ENCODE measurements around the gene DVL3. TPM values are rescaled to one million over a fixed set of nuclear protein-coding genes. Genes with fewer than 3 reads are reported as not detected.
A peak's percentile ranks its signal among the peaks of the same experiment; 100 is the strongest.

Gene DVL3
- total RNA-seq, 2 donors from 2014 or later, result 50.5 to 102 TPM

DNA sequence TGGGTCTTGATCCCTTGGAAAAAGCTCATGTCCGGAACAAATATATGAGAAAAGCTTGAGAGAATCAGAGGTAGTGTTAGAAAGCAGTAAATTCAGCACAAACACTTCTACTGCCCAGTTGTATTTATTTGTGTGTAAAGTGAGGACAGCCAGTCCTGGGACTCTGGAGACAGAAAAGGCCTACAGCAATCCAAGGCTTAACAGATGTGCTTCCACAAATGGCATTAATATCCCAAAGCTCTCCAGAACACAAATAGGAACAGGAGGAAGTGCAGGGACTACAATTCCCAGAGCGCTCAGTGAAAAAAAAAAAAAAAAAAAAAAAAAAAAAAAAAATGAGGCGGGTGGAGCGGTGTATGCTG lies 19.1 kb downstream of the DVL3 start:
- Histone ChIP-seq H3K9me3 (no peaks in the 10 kb centered on the region), H3K4me1 (ENCODE audit: control insufficient read depth in 1 of 2, low read depth in 2 of 2) (peaks cover 24 to 30% of the 10 kb centered on the region in 2 donors), H3K36me3 (peaks cover 49% of the 10 kb centered on the region), H3K27ac (peak overlapping the region in 1 of 2 donors; percentile 92), H3K27me3 (replicated peaks; ENCODE audit: insufficient read depth) (no peaks in the 10 kb centered on the region), H3K4me3 (no peak overlapping the region)
- ATAC-seq (ENCODE audit: insufficient number of reproducible peaks, low FRiP score, low read depth) (no peak), DNase-seq (ENCODE audit: low spot score) (no peak)
- no peak for TF ChIP-seq CTCF (IDR thresholded peaks at IDR 0.05)

GRCh38 chr3:184174646-184175492 lies 19.7 kb downstream of the DVL3 start, which contains the start of gene AP2M1:
Gene AP2M1, plus strand, starts transcription at chr3:184174855. Its CDS starts 2,139 bp downstream, at chr3:184176994.
- ATAC-seq (ENCODE audit: insufficient number of reproducible peaks, low FRiP score, low read depth), result peak; percentile 87
- Histone ChIP-seq H3K27ac (peak within 1 kb of the TSS; percentile 74 to 92), H3K4me1 (ENCODE audit: control insufficient read depth in 1 of 2, low read depth in 2 of 2) (peaks cover 24 to 30% of the 10 kb centered on the region in 2 donors), H3K27me3 (replicated peaks; ENCODE audit: insufficient read depth) (no peaks in the 10 kb centered on the region), H3K36me3 (peaks cover 51% of the 10 kb centered on the region), H3K9me3 (no peaks in the 10 kb centered on the region), H3K4me3 (peak within 1 kb of the TSS; percentile 98)
- DNase-seq (ENCODE audit: low spot score), result peak; percentile 97
- no peak for TF ChIP-seq CTCF (IDR thresholded peaks at IDR 0.05)

- H3K4me3 ChIP-seq, result peak overlapping the region; percentile 98
- ATAC-seq (ENCODE audit: insufficient number of reproducible peaks, low FRiP score, low read depth) (no peak), DNase-seq (ENCODE audit: low spot score) (no peak)
- H3K4me1 ChIP-seq (ENCODE audit: control insufficient read depth in 1 of 2, low read depth in 2 of 2), result peaks cover 24 to 30% of the 10 kb centered on the region in 2 donors
- no peak for TF ChIP-seq CTCF (IDR thresholded peaks at IDR 0.05)
- H3K27me3 ChIP-seq (replicated peaks; ENCODE audit: insufficient read depth), result no peaks in the 10 kb centered on the region
- peaks cover 51% of the 10 kb centered on the region for H3K36me3 ChIP-seq
- H3K27ac ChIP-seq, result peak overlapping the region; percentile 74 to 92
- no peaks in the 10 kb centered on the region for H3K9me3 ChIP-seq
Observed at GRCh38 chr3:184175506-184175905, 20.3 kb downstream of the DVL3 start.

DNA sequence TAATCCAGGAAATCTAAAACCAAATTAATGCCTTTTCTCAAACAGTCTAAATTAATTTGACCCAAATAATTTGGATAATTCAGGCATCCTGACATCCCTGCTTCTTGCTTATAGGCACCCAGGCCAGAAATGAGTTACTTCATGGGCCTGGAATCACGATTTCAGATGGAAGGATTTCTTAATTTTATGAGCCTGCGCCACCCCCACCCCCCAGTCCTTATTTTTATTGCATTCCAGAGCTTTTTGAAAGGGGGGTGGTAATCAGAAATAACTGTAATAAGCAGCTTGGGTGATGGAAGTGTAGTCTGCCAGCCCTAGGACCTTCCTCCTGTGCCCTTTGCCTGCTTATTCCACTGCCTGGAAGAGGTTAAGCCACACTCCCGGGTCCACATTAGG lies 20.8 kb downstream of the DVL3 start:
- peak overlapping the region; percentile 98 for H3K4me3 ChIP-seq
- H3K27ac ChIP-seq, result peak overlapping the region; percentile 74 to 92
- H3K27me3 ChIP-seq (replicated peaks; ENCODE audit: insufficient read depth), result no peaks in the 10 kb centered on the region
- peaks cover 51% of the 10 kb centered on the region for H3K36me3 ChIP-seq
- H3K9me3 ChIP-seq, result no peaks in the 10 kb centered on the region
- no peak for TF ChIP-seq CTCF (IDR thresholded peaks at IDR 0.05)
- peaks cover 24 to 30% of the 10 kb centered on the region in 2 donors for H3K4me1 ChIP-seq (ENCODE audit: control insufficient read depth in 1 of 2, low read depth in 2 of 2)
- ATAC-seq (ENCODE audit: insufficient number of reproducible peaks, low FRiP score, low read depth) (no peak), DNase-seq (ENCODE audit: low spot score) (no peak)

DNA sequence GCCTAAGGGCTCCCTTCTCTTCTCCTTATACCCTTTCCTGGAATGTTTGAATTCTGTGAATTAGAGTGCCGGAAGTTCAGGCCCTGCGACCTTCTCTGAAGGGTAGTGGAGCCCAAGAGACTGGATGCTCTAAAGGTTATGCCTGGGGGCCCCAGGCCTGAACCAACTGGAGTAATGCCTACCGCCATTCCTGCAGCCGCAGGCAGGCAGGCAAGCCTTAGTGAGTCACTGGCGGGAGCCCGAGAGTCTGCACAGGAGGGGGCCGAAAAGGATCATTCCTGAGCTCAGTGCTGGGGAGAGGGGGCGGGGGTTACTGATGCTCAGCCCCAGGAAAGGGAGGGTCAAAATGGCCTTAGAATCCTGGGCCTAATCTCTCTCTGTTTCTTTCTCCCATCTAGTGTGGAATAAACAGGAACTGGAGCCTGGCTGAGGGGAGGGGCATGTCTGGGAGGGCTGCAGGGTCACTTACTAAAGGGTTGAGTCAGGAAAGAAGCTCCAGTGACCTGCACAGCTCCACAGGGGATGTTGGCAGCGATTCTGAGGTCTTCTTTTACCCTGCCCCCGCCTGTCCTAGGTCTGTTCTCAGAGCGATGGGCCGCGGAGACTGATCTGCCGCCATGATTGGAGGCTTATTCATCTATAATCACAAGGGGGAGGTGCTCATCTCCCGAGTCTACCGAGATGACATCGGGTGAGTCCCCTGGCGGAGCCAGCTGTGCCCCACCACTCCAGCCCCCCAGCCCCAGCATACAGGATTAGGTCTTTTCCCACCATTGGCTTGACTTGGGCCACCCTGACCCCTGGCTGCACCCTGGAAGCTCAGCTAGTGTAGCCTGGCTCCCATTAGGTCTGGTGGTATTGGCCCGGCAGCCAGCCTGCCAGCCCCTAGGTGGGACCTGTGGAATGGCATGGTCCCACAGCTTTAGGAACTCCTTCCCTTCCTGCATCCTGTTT lies 21.5 kb downstream of the DVL3 start:
- peak overlapping the region; percentile 74 to 92 for H3K27ac ChIP-seq
- peak; percentile 57 for DNase-seq (ENCODE audit: low spot score)

More for the DNA sequence above, 21.5 kb downstream of the DVL3 start:
- Histone ChIP-seq H3K9me3 (no peaks in the 10 kb centered on the region), H3K27me3 (replicated peaks; ENCODE audit: insufficient read depth) (no peaks in the 10 kb centered on the region), H3K4me1 (ENCODE audit: control insufficient read depth in 1 of 2, low read depth in 2 of 2) (peaks cover 24 to 30% of the 10 kb centered on the region in 2 donors), H3K36me3 (peaks cover 51% of the 10 kb centered on the region), H3K4me3 (peak overlapping the region; percentile 98)
- ATAC-seq (ENCODE audit: insufficient number of reproducible peaks, low FRiP score, low read depth), result peak; percentile 26
- no peak for TF ChIP-seq CTCF (IDR thresholded peaks at IDR 0.05)

Data from thoracic aorta (tissue), 2 donors.